HCT116 (cell line): ENCODE data around the gene PDGFD. TPM values are rescaled to one million over a fixed set of nuclear protein-coding genes. Genes with fewer than 3 reads are reported as not detected.

Experiments used
- ATAC-seq: fragments of 200-7000 bp; cut with Tn5 transposase; 2 replicates; pipeline ENCODE4 v1.9.1; 2020; ENCODE audit warnings: mild to moderate bottlenecking, moderate library complexity
- BruUV-seq: library from RNA; stranded (reverse); fragments of 400-500 nt; replicated peaks from 2 replicates; lab custom pipeline; 2021; lab: Mats Ljungman, UMichigan
- CTCF ChIA-PET: fragments of 300-600 bp; sonication (Branson Sonifier 250); formaldehyde crosslinking; loops from one replicate; lab custom pipeline; 2021; ENCODE audit warnings: antibody characterized with exemption; lab: Charles Lee
- POLR2A ChIA-PET: fragments of 300-600, 350-600 bp; sonication (Branson Sonifier 250); formaldehyde crosslinking; loops from one replicate; lab custom pipeline; 2021; ENCODE audit warnings: antibody characterized with exemption; lab: Charles Lee
- RAD21 ChIA-PET, 2 experiments: fragments of 300-600 bp; sonication (Branson Sonifier 250); formaldehyde crosslinking; loops; one replicate each; lab custom pipeline; 2023; ENCODE audit warnings: low total read pairs in 2 of 2; ENCODE audit not compliant: uncharacterized antibody in 2 of 2, unreplicated experiment in 2 of 2, low non-redundant PET in 1 of 2; lab: Charles Lee
- DNase-seq: peaks from one replicate; pipeline ENCODE4 v3.0.0-alpha.2; 2010; ENCODE audit warnings: low read depth, low spot score
- H2AFZ ChIP-seq: fragments of 200-600 bp; shearing (Covaris generic), sonication (generic); 2 replicates; pipeline ENCODE4 v1.6.1; 2017; ENCODE audit warnings: low read depth, mixed run types, mixed read lengths, antibody characterized with exemption, low read length; ENCODE audit not compliant: poor library complexity, severe bottlenecking
- H3K27ac ChIP-seq: 2 replicates; pipeline ENCODE4 v1.5.1; 2012; ENCODE audit warnings: low read depth, low read length
- H3K27me3 ChIP-seq: fragments of 200-600 bp; sonication (generic); 2 replicates; pipeline ENCODE4 v1.6.1; 2016; ENCODE audit warnings: mixed run types, low read length, mixed read lengths; ENCODE audit not compliant: insufficient read depth
- H3K36me3 ChIP-seq, 2 experiments: fragments of 200-500 bp in 1 of 2; fragments of 200-600 bp in 1 of 2; sonication (Bioruptor generic) in 1 of 2; sonication (generic) in 1 of 2; 2 replicates each; pipeline versions ENCODE4 v1.5.1 to v1.6.1; 2014 to 2016; ENCODE audit warnings: low read length in 2 of 2, inconsistent platforms in 1 of 2, mixed read lengths in 1 of 2, mixed run types in 1 of 2; ENCODE audit not compliant: insufficient read depth in 2 of 2, control insufficient read depth in 1 of 2
- H3K4me1 ChIP-seq, 2 experiments: fragments of 200-600 bp in 1 of 2; sonication (generic) in 1 of 2; 2 replicates each; pipeline versions ENCODE4 v1.5.1 to v1.6.1; 2012 to 2017; ENCODE audit warnings: low read length in 2 of 2, inconsistent platforms in 1 of 2, mild to moderate bottlenecking in 1 of 2, mixed read lengths in 1 of 2, mixed run types in 1 of 2, moderate library complexity in 1 of 2; ENCODE audit not compliant: insufficient read depth in 2 of 2, control insufficient read depth in 1 of 2
- H3K4me2 ChIP-seq: fragments of 200-600 bp; sonication (generic); 2 replicates; pipeline ENCODE4 v1.6.1; 2017; ENCODE audit warnings: mixed run types, low read length, mixed read lengths
- H3K4me3 ChIP-seq, 2 experiments: fragments of 200-600 bp in 1 of 2; sonication (generic) in 1 of 2; replicated peaks in 1 of 2; 2 replicates each; pipeline ENCODE4 v1.5.1; 2011 to 2016; ENCODE audit warnings: low read length in 2 of 2, control low read depth in 1 of 2, low read depth in 1 of 2, mild to moderate bottlenecking in 1 of 2, mixed read lengths in 1 of 2, mixed run types in 1 of 2
- H3K79me2 ChIP-seq: fragments of 200-600 bp; sonication (generic); 2 replicates; pipeline ENCODE4 v1.6.1; 2017; ENCODE audit warnings: mild to moderate bottlenecking, mixed run types, low read length, moderate library complexity, mixed read lengths; ENCODE audit not compliant: insufficient read depth
- H3K9ac ChIP-seq: fragments of 200-600 bp; sonication (generic); 2 replicates; pipeline ENCODE4 v1.6.1; 2016; ENCODE audit warnings: low read length, mixed read lengths
- H3K9me2 ChIP-seq: fragments of 200-600 bp; sonication (generic), shearing (Covaris generic); 2 replicates; pipeline ENCODE4 v1.6.1; 2017; ENCODE audit warnings: mixed run types, mild to moderate bottlenecking, moderate library complexity; ENCODE audit not compliant: insufficient read depth
- H3K9me3 ChIP-seq, 2 experiments: fragments of 200-500 bp in 1 of 2; fragments of 200-600 bp in 1 of 2; sonication (Bioruptor generic) in 1 of 2; sonication (generic) in 1 of 2; 2 replicates each; pipeline ENCODE4 v1.6.1; 2014 to 2017; ENCODE audit warnings: low read length in 2 of 2, mixed read lengths in 2 of 2, inconsistent platforms in 1 of 2, low read depth in 1 of 2, mild to moderate bottlenecking in 1 of 2, mixed run types in 1 of 2, moderate library complexity in 1 of 2; ENCODE audit not compliant: control insufficient read depth in 1 of 2, insufficient read depth in 1 of 2
- H4K20me1 ChIP-seq: fragments of 200-600 bp; sonication (generic), shearing (Covaris generic); 2 replicates; pipeline ENCODE4 v1.6.1; 2017; ENCODE audit warnings: mixed run types, mild to moderate bottlenecking, moderate library complexity; ENCODE audit not compliant: insufficient read depth
- ATF3 ChIP-seq: IDR thresholded peaks from 2 replicates; pipeline ENCODE4 v1.6.1; 2012
- CBX3 ChIP-seq: IDR thresholded peaks from 2 replicates; pipeline ENCODE4 v1.6.1; 2012; ENCODE audit warnings: low read depth
- CEBPB ChIP-seq: IDR thresholded peaks from 2 replicates; pipeline ENCODE4 v1.6.1; 2012; ENCODE audit warnings: low read depth
- CTCF ChIP-seq, 3 experiments: fragments of 200-600 bp in 1 of 3; sonication (generic) in 1 of 3; IDR thresholded peaks in 2 of 3; conservative IDR thresholded peaks in 1 of 3; 2 replicates each; pipeline ENCODE4 v1.5.1; 2012 to 2017; ENCODE audit warnings: low read depth in 2 of 3, low read length in 2 of 3, antibody characterized with exemption in 1 of 3, borderline replicate concordance in 1 of 3, control low read depth in 1 of 3, mild to moderate bottlenecking in 1 of 3, mixed read lengths in 1 of 3, mixed run types in 1 of 3, moderate library complexity in 1 of 3; ENCODE audit not compliant: insufficient read depth in 1 of 3
- EGR1 ChIP-seq: IDR thresholded peaks from 2 replicates; pipeline ENCODE4 v1.6.1; 2012; ENCODE audit warnings: low read depth
- ELF1 ChIP-seq: IDR thresholded peaks from 2 replicates; pipeline ENCODE4 v1.6.1; 2012; ENCODE audit warnings: low read depth, borderline replicate concordance
- EZH2 ChIP-seq: fragments of 200-600 bp; sonication (generic); IDR thresholded peaks from 2 replicates; pipeline ENCODE4 v1.6.1; 2017; ENCODE audit warnings: antibody characterized with exemption, mixed run types
- EZH2phosphoT487 ChIP-seq: fragments of 200-600 bp; IDR thresholded peaks from 2 replicates; pipeline ENCODE4 v1.6.1; 2018; ENCODE audit warnings: antibody characterized with exemption, borderline replicate concordance
- JUND ChIP-seq: IDR thresholded peaks from 2 replicates; pipeline ENCODE4 v1.6.1; 2012
- POLR2A ChIP-seq: IDR thresholded peaks from 2 replicates; pipeline ENCODE4 v1.7.0; 2011; ENCODE audit warnings: borderline replicate concordance; ENCODE audit not compliant: insufficient read depth, insufficient read length; ENCODE audit errors: extremely low read depth
- RAD21 ChIP-seq: IDR thresholded peaks from 2 replicates; pipeline ENCODE4 v1.6.1; 2012; ENCODE audit warnings: low read depth, mild to moderate bottlenecking
- SP1 ChIP-seq: IDR thresholded peaks from 2 replicates; pipeline ENCODE4 v1.6.1; 2012; ENCODE audit warnings: low read depth
- SRF ChIP-seq: IDR thresholded peaks from 2 replicates; pipeline ENCODE4 v1.6.1; 2012; ENCODE audit warnings: low read depth
- TCF7L2 ChIP-seq: IDR thresholded peaks from 2 replicates; pipeline ENCODE4 v1.7.0; 2011; ENCODE audit warnings: borderline replicate concordance, inconsistent platforms; ENCODE audit not compliant: insufficient read depth, insufficient read length; ENCODE audit errors: extremely low read depth
- intact Hi-C: fragments of 100-400 bp; cut with micrococcal nuclease; formaldehyde crosslinking; loops from 2 replicates; pipeline ENCODE4 v1.10.0; 2022
- total RNA-seq: library from RNA; stranded (reverse); gene quantifications from one replicate; pipeline ENCODE4 v1.2.1, GENCODE V29; 2021; ENCODE audit not compliant: unreplicated experiment

Gene PDGFD
- total RNA-seq, 1 experiment from 2014 or later: 0.34 TPM

- TF ChIP-seq CTCF (IDR thresholded peaks at IDR 0.05 in 2 of 3, conservative IDR thresholded peaks at IDR 0.05 in 1 of 3; ENCODE audit: borderline replicate concordance in 1 of 3, insufficient read depth in 1 of 3, low read depth in 2 of 3, low read length in 2 of 3) (no peak), EZH2 (no peak), JUND (no peak), POLR2A (no peak), RAD21 (no peak), ATF3 (no peak), TCF7L2 (no peak), ELF1 (no peak), EGR1 (no peak), EZH2phosphoT487 (no peak), SP1 (no peak)
These were observed 43.0 kb upstream of the PDGFD start (continued) for GRCh38 chr11:104206936-104207335.

GRCh38 chr11:104205838-104206237 is 41.9 kb upstream of the PDGFD start:
- BruUV-seq: no TSS peak

More at GRCh38 chr11:104205838-104206237, 41.9 kb upstream of the PDGFD start:
- DNase-seq: no peak
- Histone ChIP-seq H4K20me1 (no peaks in the 10 kb centered on the region), H3K9ac (no peak overlapping the region), H3K36me3 (no peaks in the 10 kb centered on the region), H3K9me2 (no peaks in the 10 kb centered on the region), H3K4me3 (no peak overlapping the region), H3K27ac (no peak overlapping the region), H2AFZ (no peak overlapping the region), H3K79me2 (no peaks in the 10 kb centered on the region), H3K27me3 (no peaks in the 10 kb centered on the region), H3K4me2 (no peak overlapping the region), H3K4me1 (no peaks in the 10 kb centered on the region), H3K9me3 (no peaks in the 10 kb centered on the region)
- ChIA-PET RAD21 (no interaction called here), CTCF (interaction anchor here (1.0 kb wide), 1 partner anchor 48 kb away, joined by 3 read pairs; no protein-coding TSS in a partner anchor), POLR2A (no interaction called here)
- TF ChIP-seq CBX3: no peak
- no peak for TF ChIP-seq TCF7L2
- TF ChIP-seq SRF: no peak
- no peak for TF ChIP-seq CEBPB
- no peak for ATAC-seq
- intact Hi-C loops: no loop called here
